Left ventricle myocardium inferior (tissue), 1 donor: ENCODE measurements around the gene CDH18. TPM values are rescaled to one million over a fixed set of nuclear protein-coding genes. Genes with fewer than 3 reads are reported as not detected.

ENCODE experiments used
- DNase-seq: peaks from one replicate; pipeline ENCODE4 v3.0.0-alpha.2; 2020
- H3K27ac ChIP-seq: fragments of 200-600 bp; replicated peaks from 2 replicates; pipeline ENCODE4 v1.8.0; 2021
- H3K27me3 ChIP-seq: fragments of 200-600 bp; 2 replicates; pipeline ENCODE4 v1.8.0; 2021; ENCODE audit warnings: low read depth
- H3K36me3 ChIP-seq: fragments of 200-600 bp; 2 replicates; pipeline ENCODE4 v1.8.0; 2021
- H3K4me1 ChIP-seq: fragments of 200-600 bp; 2 replicates; pipeline ENCODE4 v1.8.0; 2021
- H3K4me3 ChIP-seq: fragments of 200-600 bp; 2 replicates; pipeline ENCODE4 v1.8.0; 2021; ENCODE audit warnings: mild to moderate bottlenecking, moderate library complexity
- H3K9me3 ChIP-seq: fragments of 200-600 bp; replicated peaks from 2 replicates; pipeline ENCODE4 v1.8.0; 2021
- intact Hi-C: fragments of 100-400 bp; cut with micrococcal nuclease; formaldehyde crosslinking; loops from one replicate; pipeline ENCODE4 v1.11.0; 2022
- total RNA-seq: library from RNA; stranded (reverse); fragmentation: NEBNext Ultra II Directional; extraction: Animal tissue kit (Norgen Biotek cat#: 25700); gene quantifications from one replicate; pipeline ENCODE4 v1.2.1, GENCODE V29; 2021
- TF ChIP-seq, protein P1 (sequence below): fragments of 200-600 bp; IDR thresholded peaks from 2 replicates; pipeline ENCODE4 v1.8.0; 2021; ENCODE audit warnings: antibody characterized with exemption, mild to moderate bottlenecking, borderline replicate concordance
- donor health status: DM: no; HTN: yes; CAD: no; lungs with severe emphysema.

The CDH18 gene
- total RNA-seq, 1 donor from 2014 or later, result not detected

GRCh38 chr5:19886123-19886917 is 101.7 kb downstream of the CDH18 start:
- H3K27ac ChIP-seq, result no peak overlapping the region
- H3K27me3 ChIP-seq, result no peaks in the 10 kb centered on the region
- no peaks in the 10 kb centered on the region for H3K9me3 ChIP-seq
- no peaks in the 10 kb centered on the region for H3K36me3 ChIP-seq
- TF ChIP-seq, protein P1, sequence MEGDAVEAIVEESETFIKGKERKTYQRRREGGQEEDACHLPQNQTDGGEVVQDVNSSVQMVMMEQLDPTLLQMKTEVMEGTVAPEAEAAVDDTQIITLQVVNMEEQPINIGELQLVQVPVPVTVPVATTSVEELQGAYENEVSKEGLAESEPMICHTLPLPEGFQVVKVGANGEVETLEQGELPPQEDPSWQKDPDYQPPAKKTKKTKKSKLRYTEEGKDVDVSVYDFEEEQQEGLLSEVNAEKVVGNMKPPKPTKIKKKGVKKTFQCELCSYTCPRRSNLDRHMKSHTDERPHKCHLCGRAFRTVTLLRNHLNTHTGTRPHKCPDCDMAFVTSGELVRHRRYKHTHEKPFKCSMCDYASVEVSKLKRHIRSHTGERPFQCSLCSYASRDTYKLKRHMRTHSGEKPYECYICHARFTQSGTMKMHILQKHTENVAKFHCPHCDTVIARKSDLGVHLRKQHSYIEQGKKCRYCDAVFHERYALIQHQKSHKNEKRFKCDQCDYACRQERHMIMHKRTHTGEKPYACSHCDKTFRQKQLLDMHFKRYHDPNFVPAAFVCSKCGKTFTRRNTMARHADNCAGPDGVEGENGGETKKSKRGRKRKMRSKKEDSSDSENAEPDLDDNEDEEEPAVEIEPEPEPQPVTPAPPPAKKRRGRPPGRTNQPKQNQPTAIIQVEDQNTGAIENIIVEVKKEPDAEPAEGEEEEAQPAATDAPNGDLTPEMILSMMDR, result no peak
- H3K4me1 ChIP-seq, result no peaks in the 10 kb centered on the region
- DNase-seq, result no peak
- H3K4me3 ChIP-seq, result no peak overlapping the region
- intact Hi-C loops, result no loop called here

- Histone ChIP-seq H3K4me3 (no peak overlapping the region), H3K27ac (no peak overlapping the region), H3K4me1 (no peaks in the 10 kb centered on the region), H3K9me3 (no peaks in the 10 kb centered on the region), H3K36me3 (no peaks in the 10 kb centered on the region), H3K27me3 (no peaks in the 10 kb centered on the region)
- DNase-seq, result no peak
- TF ChIP-seq, protein P1, result no peak
- intact Hi-C loops, result no loop called here
Measured at GRCh38 chr5:19885040-19885824, 102.8 kb downstream of the CDH18 start.

DNA sequence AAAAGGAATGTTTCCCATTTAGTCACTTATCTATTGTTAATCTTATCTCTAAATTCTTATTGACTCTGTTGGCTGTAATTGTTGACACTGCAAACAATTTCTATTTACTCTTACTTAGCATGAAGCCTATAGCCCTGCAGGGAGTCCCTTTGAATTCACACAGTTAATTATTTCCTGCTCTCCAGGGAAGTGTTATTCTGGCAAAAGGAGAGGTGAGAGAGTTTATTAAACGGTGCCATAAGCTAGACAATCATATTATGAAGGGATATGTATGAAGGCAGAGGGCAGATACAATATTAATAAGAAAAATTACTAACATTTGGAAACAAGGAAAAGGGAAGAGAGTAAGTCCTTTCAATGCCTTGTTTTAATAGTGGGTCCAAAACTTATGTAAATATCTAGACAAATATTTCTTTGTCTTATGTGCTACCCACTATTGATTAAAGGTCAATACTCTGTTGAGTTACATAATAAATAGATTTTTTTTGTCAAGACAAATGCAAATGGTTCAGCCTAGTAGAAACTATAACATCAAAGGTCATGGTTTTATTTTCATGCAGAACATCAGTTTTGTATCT is 107.1 kb downstream of the CDH18 start:
- TF ChIP-seq, protein P1, result no peak
- no peak overlapping the region for H3K4me3 ChIP-seq
- no peaks in the 10 kb centered on the region for H3K27me3 ChIP-seq
- H3K27ac ChIP-seq, result no peak overlapping the region
- no peaks in the 10 kb centered on the region for H3K36me3 ChIP-seq
- no peak for DNase-seq
- H3K4me1 ChIP-seq, result no peaks in the 10 kb centered on the region
- H3K9me3 ChIP-seq, result no peaks in the 10 kb centered on the region
- intact Hi-C loops, result no loop called here

- Histone ChIP-seq H3K27ac (no peak overlapping the region), H3K27me3 (no peaks in the 10 kb centered on the region), H3K36me3 (no peaks in the 10 kb centered on the region), H3K9me3 (no peaks in the 10 kb centered on the region), H3K4me3 (no peak overlapping the region), H3K4me1 (no peaks in the 10 kb centered on the region)
- DNase-seq, result no peak
- intact Hi-C loops, result no loop called here
- TF ChIP-seq, protein P1, result no peak
Measured at GRCh38 chr5:19880458-19880857, 107.5 kb downstream of the CDH18 start.

DNA sequence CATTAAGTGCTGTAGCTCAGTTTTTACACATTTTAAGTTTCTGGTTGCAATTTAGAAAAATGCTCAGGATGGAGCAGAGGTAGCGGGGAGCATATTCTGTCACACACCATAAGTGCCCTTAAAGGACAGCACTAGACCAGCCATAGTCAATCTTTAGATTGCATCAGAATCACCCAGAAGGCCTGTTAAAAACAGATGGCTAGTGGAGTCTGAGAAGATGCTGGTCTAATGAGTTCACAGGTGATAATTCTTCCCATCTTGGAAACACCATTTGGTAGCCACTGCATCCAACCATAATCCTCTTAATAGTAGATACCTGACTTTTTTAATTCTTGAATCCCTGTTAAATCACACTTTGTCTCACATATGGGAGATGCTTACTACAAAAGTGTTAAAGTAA is 113.2 kb downstream of the CDH18 start:
- Histone ChIP-seq H3K27ac (no peak overlapping the region), H3K9me3 (peaks cover 21% of the 10 kb centered on the region), H3K4me3 (no peak overlapping the region), H3K4me1 (no peaks in the 10 kb centered on the region), H3K36me3 (no peaks in the 10 kb centered on the region), H3K27me3 (no peaks in the 10 kb centered on the region)
- DNase-seq, result no peak
- intact Hi-C loops, result no loop called here
- TF ChIP-seq, protein P1, result no peak
